GM19455 (cell line): Measurements from ENCODE around the gene EML4.
"Not testable (repeated sequence)": the region's sequence is repeated elsewhere in the genome, so short reads cannot be mapped to it uniquely, and the experiment has no call there.

Source experiments
- ATAC-seq: cut with Tn5 transposase; IDR thresholded peaks from one replicate; pipeline ENCODE4 v1.9.1; 2021; ENCODE audit not compliant: unreplicated experiment

The EML4 gene

DNA sequence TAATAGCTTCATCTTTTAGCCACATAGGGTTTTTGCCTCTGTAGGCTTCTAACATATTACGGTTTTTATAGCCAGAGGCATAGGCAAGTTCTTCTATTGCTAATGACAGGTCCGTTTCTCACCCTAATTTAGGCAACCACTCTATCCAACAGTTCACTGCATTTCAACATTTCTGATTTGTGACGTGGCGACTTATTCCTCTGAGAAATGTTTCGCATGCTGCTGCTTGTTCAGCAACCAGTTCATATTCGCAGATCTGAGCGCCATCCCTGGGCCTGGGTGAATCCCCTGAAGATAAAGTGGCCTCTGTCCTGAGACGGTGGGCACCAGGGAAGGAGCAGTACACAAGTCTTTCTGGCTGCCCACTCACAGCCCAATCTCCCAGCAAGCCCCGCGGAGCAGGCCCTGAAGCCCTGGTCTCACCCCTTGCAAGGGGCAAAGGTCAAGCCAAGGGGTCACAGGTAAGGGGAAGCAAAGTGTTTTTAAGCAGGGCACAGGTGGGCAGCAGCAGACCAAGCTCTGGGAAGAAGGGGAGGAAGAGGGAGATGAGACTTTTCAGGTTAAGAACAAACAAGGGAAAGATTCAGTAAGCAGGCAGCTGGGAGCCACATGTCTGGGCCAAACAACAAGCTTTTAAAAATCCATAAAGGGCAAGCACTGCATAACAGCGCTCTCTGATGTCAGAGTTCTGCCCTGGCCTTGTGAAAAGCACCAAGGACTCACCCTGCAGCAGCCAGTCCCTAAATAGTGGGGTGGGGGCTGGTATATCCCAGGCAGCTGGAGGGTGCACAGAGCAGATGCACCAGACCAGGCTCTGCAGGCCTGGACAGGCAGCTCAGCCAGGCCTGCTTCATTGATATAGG is 202.7 kb downstream of the EML4 start:
- ATAC-seq: no peak

DNA sequence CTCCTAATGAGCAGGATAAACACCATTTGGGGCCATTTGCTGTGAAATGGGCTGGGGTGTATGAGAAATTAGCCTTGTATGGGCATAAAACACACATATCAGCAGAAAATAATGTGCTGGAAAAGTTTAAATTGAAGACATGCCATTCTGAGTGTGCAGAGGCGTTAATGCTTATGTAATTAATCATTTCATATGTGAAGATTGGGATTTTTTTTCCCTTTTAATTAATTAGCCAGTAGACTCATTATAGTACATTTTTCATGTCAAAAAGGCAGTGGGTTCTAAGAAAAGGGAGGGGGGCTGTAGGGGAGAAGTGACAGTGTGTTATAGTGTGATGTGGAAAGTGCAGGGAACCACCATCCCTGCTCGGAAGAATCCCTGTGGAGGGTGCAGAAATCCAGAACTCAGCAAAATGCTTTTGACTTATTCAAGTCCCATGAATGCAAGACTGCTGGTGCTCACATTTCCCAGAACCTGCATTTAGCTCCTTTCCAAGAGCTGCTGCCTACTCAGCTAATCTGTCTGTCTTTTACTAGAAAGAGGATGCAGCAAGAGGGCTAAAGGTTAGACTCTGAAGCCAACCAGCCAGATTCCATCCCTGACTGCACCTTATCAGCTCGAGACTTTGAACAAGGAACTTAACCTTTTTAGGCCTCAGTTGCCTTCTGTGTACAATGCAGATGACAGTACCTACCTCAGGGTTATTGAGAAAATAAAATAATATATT is 203.5 kb downstream of the EML4 start:
- no peak for ATAC-seq

DNA sequence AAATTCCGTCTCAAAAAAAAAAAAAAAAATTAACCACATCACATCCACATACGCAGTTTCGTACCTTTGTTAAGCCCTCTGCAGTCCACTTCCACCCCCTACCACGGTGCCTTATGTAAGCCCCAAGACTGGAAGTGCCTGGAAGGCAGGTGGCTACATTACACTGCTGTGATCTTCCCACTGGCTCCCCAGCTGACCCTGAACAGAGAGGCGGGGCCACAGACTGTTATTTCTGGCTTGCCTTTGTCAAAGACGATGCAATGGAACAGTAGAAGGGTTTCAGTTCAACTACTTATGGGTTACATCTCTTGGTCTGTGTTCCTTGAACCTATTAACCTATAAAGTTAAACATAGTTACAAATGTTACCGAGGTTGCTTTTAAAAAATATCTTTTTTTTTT is 207.6 kb downstream of the EML4 start:
- no peak for ATAC-seq

DNA sequence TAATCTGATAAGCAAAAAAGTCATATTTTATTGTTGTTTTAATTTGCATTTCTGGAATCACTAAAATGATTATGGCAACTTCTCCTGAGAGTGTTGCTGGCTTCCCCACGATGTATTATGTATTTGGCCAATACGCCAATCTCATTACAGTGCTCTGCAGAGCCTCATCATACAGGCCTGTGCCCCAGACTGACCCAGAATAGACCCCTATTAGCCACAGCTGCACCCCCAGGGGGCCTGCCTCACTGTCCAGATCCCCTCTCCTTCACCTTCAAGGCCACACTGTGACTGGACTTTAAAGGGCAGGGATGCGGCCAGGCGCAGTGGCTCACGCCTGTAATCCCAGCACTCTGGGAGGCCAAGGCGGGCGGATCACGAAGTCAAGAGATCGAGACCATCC is 209.3 kb downstream of the EML4 start:
- no peak for ATAC-seq

DNA sequence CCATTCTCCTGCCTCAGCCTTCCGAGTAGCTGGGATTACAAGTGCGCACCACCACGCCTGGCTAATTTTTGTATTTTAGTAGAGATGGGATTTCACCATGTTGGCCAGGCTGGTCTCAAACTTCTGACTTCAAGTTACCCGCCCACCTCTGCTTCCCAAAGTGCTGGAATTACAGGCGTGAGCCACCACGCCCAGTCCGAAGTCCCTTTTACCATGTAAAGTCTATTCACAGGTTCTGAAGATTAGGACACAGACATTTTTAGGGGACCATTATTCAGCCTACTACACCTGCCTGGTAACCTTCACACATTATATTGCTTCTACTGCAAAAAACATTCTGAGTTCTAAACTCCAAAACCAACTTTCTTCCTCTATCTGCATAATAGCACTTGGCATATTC is 210.9 kb downstream of the EML4 start:
- ATAC-seq: not testable (repeated sequence)

DNA sequence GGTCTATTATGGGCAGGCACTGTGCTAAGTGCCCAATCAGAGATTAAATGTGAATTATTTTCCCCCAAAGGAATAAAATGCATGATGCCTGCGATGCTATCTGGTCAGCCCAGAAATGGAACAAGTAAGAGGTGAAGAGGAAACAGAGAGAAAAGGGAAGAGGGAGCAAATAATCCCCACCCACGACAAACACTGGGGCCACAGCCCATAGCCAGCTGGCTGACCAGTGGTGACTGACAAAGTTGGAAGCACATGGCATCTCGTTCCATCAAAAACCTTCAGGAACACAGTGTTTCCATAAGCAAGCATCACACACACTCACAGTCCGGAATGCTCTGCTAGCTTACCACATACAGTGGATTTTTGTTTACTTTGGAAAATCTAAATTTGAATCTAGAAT is 213.0 kb downstream of the EML4 start:
- no peak for ATAC-seq
